GM11168 (cell line): ENCODE measurements around the gene ZNF823.

Source experiments
- in situ Hi-C: fragments of 300-500 bp; cut with MboI; formaldehyde crosslinking; loops from one replicate; pipeline ENCODE4 v1.12.0; 2022; ENCODE audit warnings: low sequenced_read_pairs; ENCODE audit not compliant: unreplicated experiment

Gene ZNF823

GRCh38 chr19:11745869-11746268, 7.1 kb upstream of the ZNF823 start:
- in situ Hi-C loops = no loop called here

- in situ Hi-C loops = no loop called here
Observed at GRCh38 chr19:11737964-11738745, 591 bp downstream of the ZNF823 start.

- in situ Hi-C loops = no loop called here
Observed at GRCh38 chr19:11736696-11737095, 2.0 kb downstream of the ZNF823 start.

GRCh38 chr19:11735375-11735774, 3.4 kb downstream of the ZNF823 start:
- in situ Hi-C loops = no loop called here

GRCh38 chr19:11729586-11729985, 9.2 kb downstream of the ZNF823 start:
- in situ Hi-C loops = no loop called here

GRCh38 chr19:11722414-11722813, 16.3 kb downstream of the ZNF823 start:
- in situ Hi-C loops = no loop called here

GRCh38 chr19:11721681-11722080, 17.1 kb downstream of the ZNF823 start:
- in situ Hi-C loops = no loop called here

- in situ Hi-C loops = no loop called here
Observed at GRCh38 chr19:11710313-11710712, 28.4 kb downstream of the ZNF823 start.

GRCh38 chr19:11708457-11708856, 30.3 kb downstream of the ZNF823 start:
- in situ Hi-C loops = no loop called here

GRCh38 chr19:11705474-11705873, 33.3 kb downstream of the ZNF823 start:
- in situ Hi-C loops = no loop called here

GRCh38 chr19:11704626-11705025, 34.1 kb downstream of the ZNF823 start:
- in situ Hi-C loops = no loop called here

- in situ Hi-C loops = no loop called here
Observed at GRCh38 chr19:11699931-11700794, 38.6 kb downstream of the ZNF823 start.

GRCh38 chr19:11698231-11698630, 40.5 kb downstream of the ZNF823 start:
- in situ Hi-C loops = no loop called here

GRCh38 chr19:11697284-11697855, 41.4 kb downstream of the ZNF823 start:
- in situ Hi-C loops = no loop called here

- in situ Hi-C loops = no loop called here
Observed at GRCh38 chr19:11694533-11695439, 44.0 kb downstream of the ZNF823 start.

GRCh38 chr19:11693505-11694499, 44.9 kb downstream of the ZNF823 start:
- in situ Hi-C loops = no loop called here

- in situ Hi-C loops = no loop called here
Observed at GRCh38 chr19:11692127-11692790, 46.5 kb downstream of the ZNF823 start.
